GM12875 (cell line): ENCODE results near the gene CAMK1G.

ENCODE experiments used
- H3K4me3 ChIP-seq: one replicate; pipeline ENCODE4 v1.5.1; 2011; ENCODE audit warnings: low read depth, low read length, control low read depth
- TF ChIP-seq, protein P1 (sequence below): IDR thresholded peaks from 2 replicates; pipeline ENCODE4 v1.5.1; 2011; ENCODE audit warnings: low read depth, mild to moderate bottlenecking, control low read depth, inconsistent platforms, low read length, moderate library complexity, borderline replicate concordance; ENCODE audit not compliant: insufficient read depth

The CAMK1G gene

DNA sequence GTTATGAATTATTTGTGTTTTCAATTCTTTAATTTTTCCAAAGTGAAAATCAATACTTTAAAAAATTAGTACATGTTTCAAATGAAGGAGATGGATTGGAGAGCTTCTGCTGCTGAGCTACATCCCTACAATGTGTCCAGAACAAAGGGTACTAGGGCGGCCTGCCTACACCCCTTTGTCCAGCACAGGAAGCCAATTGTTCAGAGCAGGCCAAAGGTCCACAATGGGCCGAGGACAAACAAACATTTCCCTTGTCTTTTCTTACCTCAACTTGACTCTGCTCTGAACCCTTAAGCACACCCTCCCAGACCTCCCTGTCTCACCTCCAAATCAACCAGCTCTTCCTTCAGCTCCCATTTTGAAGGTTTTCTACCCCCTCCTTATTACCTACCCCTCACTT, 39.4 kb upstream of the CAMK1G start:
- TF ChIP-seq, protein P1, sequence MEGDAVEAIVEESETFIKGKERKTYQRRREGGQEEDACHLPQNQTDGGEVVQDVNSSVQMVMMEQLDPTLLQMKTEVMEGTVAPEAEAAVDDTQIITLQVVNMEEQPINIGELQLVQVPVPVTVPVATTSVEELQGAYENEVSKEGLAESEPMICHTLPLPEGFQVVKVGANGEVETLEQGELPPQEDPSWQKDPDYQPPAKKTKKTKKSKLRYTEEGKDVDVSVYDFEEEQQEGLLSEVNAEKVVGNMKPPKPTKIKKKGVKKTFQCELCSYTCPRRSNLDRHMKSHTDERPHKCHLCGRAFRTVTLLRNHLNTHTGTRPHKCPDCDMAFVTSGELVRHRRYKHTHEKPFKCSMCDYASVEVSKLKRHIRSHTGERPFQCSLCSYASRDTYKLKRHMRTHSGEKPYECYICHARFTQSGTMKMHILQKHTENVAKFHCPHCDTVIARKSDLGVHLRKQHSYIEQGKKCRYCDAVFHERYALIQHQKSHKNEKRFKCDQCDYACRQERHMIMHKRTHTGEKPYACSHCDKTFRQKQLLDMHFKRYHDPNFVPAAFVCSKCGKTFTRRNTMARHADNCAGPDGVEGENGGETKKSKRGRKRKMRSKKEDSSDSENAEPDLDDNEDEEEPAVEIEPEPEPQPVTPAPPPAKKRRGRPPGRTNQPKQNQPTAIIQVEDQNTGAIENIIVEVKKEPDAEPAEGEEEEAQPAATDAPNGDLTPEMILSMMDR: no peak
- no peak overlapping the region for H3K4me3 ChIP-seq

DNA sequence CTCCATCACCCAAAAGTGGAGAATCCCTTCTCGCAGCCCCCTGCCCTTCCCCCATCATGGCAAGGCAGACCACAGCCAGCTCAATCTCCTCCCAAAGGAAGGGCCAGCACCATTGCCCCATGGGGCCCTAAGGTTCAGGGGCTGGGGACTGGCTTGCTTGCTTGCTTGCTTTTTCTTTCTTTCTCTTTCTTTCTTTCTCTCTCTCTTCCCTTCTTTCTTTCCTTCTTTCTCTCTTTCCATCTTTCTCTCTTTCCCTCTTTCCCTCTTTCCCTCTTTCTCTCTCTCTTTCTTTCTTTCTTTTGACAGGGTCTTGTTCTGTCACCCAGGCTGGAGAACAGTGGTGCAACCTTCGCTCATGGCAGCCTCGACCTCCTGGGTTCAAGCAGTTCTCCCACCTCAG, 38.1 kb upstream of the CAMK1G start:
- TF ChIP-seq, protein P1: no peak
- no peak overlapping the region for H3K4me3 ChIP-seq

DNA sequence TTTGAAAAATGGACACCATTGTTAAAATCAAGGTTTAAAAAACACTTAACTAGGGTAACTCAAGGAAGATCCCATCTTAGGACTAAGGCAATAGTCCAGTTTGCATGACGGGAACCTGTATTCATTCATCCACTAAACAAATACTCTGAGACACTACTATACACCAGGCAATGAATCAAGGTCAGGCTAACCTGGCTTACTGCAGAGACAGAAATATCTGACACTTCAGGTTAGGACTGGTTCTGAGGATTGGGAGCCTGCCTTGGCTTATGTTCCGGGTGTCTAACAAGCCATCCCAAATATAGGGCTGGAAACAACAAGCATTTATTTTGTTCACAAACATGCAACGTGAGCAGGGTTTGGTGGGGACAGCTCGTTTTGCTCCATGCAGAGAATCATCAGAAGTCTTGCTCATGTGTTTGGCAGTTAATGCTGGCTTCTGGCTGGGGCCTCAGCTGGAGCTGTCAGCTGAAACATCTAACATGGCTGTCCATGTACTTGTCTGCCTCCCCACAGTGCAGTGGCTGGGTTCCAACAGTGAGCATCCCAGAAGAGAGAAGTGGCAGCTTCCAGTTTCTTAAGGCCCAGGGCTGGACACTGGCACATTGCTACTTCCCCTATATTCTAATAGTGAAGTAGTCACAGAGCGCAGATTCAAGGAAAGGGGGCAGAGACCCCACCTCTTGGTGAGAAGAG, 37.0 kb upstream of the CAMK1G start:
- no peak overlapping the region for H3K4me3 ChIP-seq
- TF ChIP-seq, protein P1: no peak

DNA sequence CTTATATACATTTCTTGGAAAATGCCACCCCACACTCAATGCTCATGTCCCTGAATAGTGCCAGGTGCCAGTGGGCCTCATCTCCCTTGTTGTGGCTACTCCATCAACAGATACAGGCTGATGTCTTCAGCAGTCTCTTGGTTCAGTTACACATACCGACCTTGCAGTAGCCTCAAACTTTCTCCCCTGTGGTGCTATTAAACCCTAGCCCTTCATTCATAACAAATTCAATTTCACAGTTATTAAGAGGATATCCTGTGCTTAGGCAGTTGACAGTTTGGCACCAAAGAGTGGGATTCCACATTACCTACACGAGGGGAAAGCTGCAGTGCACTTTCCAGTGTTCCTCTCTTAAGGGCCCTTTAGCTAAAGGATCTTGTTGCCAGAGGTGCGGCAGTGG, 35.9 kb upstream of the CAMK1G start:
- TF ChIP-seq, protein P1: no peak
- no peak overlapping the region for H3K4me3 ChIP-seq

DNA sequence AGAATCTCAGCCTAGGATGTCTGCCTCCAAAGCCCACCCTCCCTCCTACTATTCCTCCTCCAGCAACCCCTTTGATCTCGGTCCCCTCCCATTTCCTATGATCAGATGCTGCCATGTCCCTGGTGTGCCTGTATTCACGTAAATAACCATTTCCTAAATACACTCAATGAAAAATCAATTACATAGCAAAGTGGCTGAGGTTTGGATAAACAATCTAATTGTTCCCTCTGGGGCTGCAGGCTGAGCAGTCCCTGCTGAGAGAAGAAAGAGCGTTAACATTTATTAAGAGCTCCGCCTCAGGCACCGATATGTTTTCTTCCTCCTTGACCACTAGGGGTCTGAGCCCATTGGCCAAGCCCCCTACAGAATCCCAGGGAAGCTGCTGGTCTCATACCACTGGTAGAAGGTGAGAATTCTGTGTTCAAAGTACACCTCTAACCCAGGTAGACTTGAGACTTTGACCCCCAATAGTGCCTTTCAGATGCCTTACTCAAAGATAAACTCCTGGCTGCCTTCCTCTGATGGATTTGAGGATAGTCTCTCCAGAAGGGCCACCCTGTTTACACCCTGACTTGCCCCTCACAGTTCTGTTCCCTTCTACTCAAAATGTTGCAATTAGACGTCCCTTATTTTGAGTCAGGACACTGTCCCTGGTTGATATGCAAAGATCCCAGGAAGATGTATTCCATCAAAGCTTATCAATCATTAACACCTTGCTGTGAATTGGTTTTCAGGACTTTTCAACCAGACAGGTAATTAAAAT, 33.9 kb upstream of the CAMK1G start:
- no peak overlapping the region for H3K4me3 ChIP-seq
- TF ChIP-seq, protein P1: no peak

DNA sequence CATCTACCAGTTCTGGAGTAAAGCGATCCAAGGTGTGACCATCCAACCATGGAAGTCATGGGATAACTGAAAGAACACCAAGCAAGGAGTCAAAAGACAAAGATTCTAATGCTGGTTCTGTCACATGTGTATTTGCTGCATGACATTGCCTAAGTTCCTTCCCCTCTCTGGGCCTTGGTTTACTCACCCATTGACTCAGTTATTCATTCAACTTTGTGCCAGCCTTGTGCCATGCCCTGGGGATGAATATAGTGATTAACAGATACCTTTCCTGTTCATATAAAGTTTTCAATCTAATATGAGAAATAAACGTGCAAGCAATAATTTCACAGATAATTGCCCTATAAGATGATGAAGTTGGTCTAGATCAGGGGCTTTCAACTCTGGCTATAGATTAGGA, 33.0 kb upstream of the CAMK1G start:
- TF ChIP-seq, protein P1: no peak
- H3K4me3 ChIP-seq: no peak overlapping the region
